Prostate gland (tissue), 2 donors: ENCODE measurements around the gene LANCL2.

ENCODE experiments used
- CTCF ChIP-seq, 4 experiments: fragments of 200-600 bp in 2 of 4; fragments of 450-650 bp in 2 of 4; sonication (generic) in 2 of 4; IDR thresholded peaks; 1 replicate in 3 of 4; 2 replicates in 1 of 4; pipeline ENCODE4 v1.5.1; 2016 to 2019; ENCODE audit warnings: antibody characterized with exemption in 4 of 4, mild to moderate bottlenecking in 2 of 4, moderate library complexity in 2 of 4
- POLR2A ChIP-seq: fragments of 450-650 bp; IDR thresholded peaks from one replicate; pipeline ENCODE4 v1.6.1; 2016; ENCODE audit warnings: antibody characterized with exemption, mild to moderate bottlenecking
- POLR2AphosphoS5 ChIP-seq: sonication (generic); formaldehyde crosslinking; IDR thresholded peaks from one replicate; pipeline ENCODE4 v1.6.1; 2017; ENCODE audit warnings: antibody characterized with exemption

- TF ChIP-seq POLR2A, result no peak
- no peak for TF ChIP-seq POLR2AphosphoS5
- TF ChIP-seq CTCF (IDR thresholded peaks at IDR 0.05), result no peak
These were observed 70.3 kb downstream of the LANCL2 start for GRCh38 chr7:55435466-55435865.
